GM10266 (cell line): ENCODE data around the gene ZNF609.
A peak's percentile ranks its signal among the peaks of the same experiment; 100 is the strongest.

ENCODE experiments used
- DNase-seq: peaks from one replicate; pipeline ENCODE4 v3.0.0; 2012; ENCODE audit errors: extremely low spot score
- CTCF ChIP-seq: IDR thresholded peaks from 2 replicates; pipeline ENCODE4 v1.5.1; 2012; ENCODE audit warnings: mild to moderate bottlenecking, low read depth; ENCODE audit not compliant: control insufficient read depth, insufficient read depth; ENCODE audit errors: missing control alignments

ZNF609 gene

GRCh38 chr15:64701051-64701450 is 240.7 kb downstream of the ZNF609 start:
- DNase-seq, result no peak

DNA sequence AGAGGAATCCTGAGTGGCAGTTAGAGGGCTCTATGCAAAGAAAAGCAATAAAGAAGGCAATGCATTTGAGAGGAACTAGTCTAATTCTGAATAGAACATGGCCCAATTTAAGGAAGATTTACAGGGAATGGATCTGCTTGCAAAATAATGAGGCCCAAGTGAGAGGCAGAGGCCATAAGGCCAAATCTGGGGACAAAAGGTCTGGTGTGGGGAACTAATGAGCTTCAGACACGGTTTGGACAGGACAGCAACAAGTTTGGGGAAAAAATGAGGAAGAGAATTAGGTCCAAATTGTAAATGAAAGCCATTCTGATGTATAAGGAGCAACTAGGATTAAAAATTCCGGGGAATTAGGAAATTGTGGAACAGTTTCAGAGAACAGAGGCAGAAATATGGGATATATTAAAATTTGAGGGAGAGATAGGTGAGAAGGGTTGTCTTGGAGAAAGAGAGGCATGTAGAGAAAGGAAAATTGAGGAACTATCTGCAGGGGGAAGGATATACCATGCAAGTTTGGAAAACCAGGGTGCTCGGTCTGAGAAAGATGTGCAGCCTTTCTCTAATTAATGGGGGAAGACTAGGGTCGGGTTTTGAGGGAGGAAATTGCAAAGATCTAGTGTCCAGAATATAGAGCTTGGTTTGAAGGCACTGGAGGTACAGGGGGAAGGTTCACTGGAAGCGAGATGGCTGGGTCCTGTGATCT is 241.3 kb downstream of the ZNF609 start:
- DNase-seq, result no peak
- no peak for TF ChIP-seq CTCF

More at GRCh38 chr15:64701051-64701450, 240.7 kb downstream of the ZNF609 start:
- no peak for TF ChIP-seq CTCF

GRCh38 chr15:64702816-64703631 is 242.6 kb downstream of the ZNF609 start:
- TF ChIP-seq CTCF, result no peak
- peak; percentile 99 for DNase-seq

GRCh38 chr15:64703632-64703959 is 243.2 kb downstream of the ZNF609 start:
- no peak for TF ChIP-seq CTCF
- no peak for DNase-seq

GRCh38 chr15:64705006-64705405 is 244.6 kb downstream of the ZNF609 start:
- TF ChIP-seq CTCF, result no peak
- DNase-seq, result no peak

DNA sequence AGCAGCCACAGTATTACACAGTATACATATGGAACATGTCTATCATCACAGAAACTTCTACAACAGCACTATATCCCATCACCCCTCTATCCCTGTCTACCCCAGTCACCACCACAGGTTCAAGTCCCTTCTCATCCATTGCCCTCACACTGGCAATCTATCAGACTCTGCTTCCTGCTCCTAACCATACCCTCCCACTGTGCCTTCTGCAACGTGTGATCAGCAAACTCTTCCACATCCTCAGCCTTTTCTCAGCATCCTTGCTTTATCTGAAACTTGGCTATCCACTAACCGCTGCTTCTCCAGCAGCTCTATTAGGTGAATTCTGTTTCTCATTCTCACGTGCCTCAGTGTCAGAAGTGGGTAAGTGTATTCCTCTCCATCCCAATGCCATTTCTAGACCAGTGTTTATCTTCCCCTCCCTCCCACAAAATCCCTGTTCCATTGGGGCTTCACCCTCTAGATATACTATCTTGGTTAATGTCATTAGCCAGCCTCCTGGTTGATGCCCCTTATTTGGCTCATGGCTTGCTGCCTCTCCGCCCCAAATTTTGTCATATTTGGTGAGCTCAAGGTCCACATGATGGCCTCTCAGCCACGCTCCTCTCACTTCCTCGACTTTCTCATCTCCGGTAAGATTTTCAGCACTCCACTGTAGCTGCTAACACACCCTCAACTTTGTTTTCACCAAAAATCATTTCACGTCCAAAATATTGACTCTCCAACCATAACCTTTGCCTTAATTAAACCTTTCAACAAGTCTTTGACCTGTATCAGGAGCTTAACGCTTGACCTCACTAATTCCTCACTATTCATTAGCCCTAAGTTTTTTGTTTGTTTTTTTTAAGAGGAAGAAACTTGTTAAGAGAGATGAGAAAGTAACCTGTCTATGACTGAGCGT is 245.9 kb downstream of the ZNF609 start:
- DNase-seq, result no peak
- TF ChIP-seq CTCF, result no peak
